Activated T-helper 2 cell treated with anti-CD3 and anti-CD28 coated beads, Interferon-gamma antibody, Interleukin-2, Interleukin-4, amounts not matched to agents 10 μg/mL and 5 μg/mL and 100 μg/mL, durations not matched to agents 14 hours and 24 hours and 36 hours (primary cell): ENCODE data around the gene DERA. TPM values are rescaled to one million over a fixed set of nuclear protein-coding genes. Genes with fewer than 3 reads are reported as not detected.
"Not testable (repeated sequence)": the region's sequence is repeated elsewhere in the genome, so short reads cannot be mapped to it uniquely, and the experiment has no call there.

Experiments
- DNase-seq: peaks from one replicate; pipeline ENCODE4 v3.0.0; 2021; ENCODE audit warnings: low spot score
- H3K27ac Mint-ChIP-seq: one replicate; pipeline ENCODE4 v1.8.0; 2021; ENCODE audit warnings: mixed read lengths
- H3K27me3 Mint-ChIP-seq: one replicate; pipeline ENCODE4 v1.8.0; 2021; ENCODE audit warnings: low read depth, mixed read lengths
- H3K36me3 Mint-ChIP-seq: one replicate; pipeline ENCODE4 v1.8.0; 2021; ENCODE audit warnings: low read depth, mixed read lengths
- H3K4me1 Mint-ChIP-seq: one replicate; pipeline ENCODE4 v1.8.0; 2021; ENCODE audit warnings: low read depth, mixed read lengths
- H3K4me3 Mint-ChIP-seq: one replicate; pipeline ENCODE4 v1.8.0; 2021; ENCODE audit warnings: low read depth, mild to moderate bottlenecking, moderate library complexity, mixed read lengths
- H3K9me3 Mint-ChIP-seq: one replicate; pipeline ENCODE4 v1.8.0; 2021; ENCODE audit warnings: mixed read lengths
- intact Hi-C: fragments of 100-400 bp; cut with micrococcal nuclease; formaldehyde crosslinking; loops from one replicate; pipeline ENCODE4 v1.15.1; 2023
- total RNA-seq: library from RNA; stranded (reverse); gene quantifications from 2 replicates; pipeline ENCODE4 v1.2.3, GENCODE V29; 2022

DERA gene
- total RNA-seq, 1 donor from 2014 or later: 21.4 TPM

- no peak for DNase-seq
- H3K9me3 Mint-ChIP-seq: no peaks in the 10 kb centered on the region
- H3K4me1 Mint-ChIP-seq: no peaks in the 10 kb centered on the region
- H3K27me3 Mint-ChIP-seq: no peaks in the 10 kb centered on the region
- no peak overlapping the region for H3K27ac Mint-ChIP-seq
- H3K4me3 Mint-ChIP-seq: no peak overlapping the region
- no peaks in the 10 kb centered on the region for H3K36me3 Mint-ChIP-seq
- intact Hi-C loops: no loop called here
Observed at GRCh38 chr12:16006752-16007151, 95.6 kb downstream of the DERA start.

- Mint-ChIP-seq H3K4me3 (no peak overlapping the region), H3K9me3 (peaks cover 11% of the 10 kb centered on the region), H3K36me3 (peaks cover 2% of the 10 kb centered on the region), H3K4me1 (no peaks in the 10 kb centered on the region), H3K27ac (no peak overlapping the region), H3K27me3 (no peaks in the 10 kb centered on the region)
- DNase-seq: no peak
- intact Hi-C loops: no loop called here
Observed at GRCh38 chr12:16008421-16008824, 97.3 kb downstream of the DERA start.

GRCh38 chr12:16012117-16012516 is 101.0 kb downstream of the DERA start:
- H3K27ac Mint-ChIP-seq: no peak overlapping the region
- peaks cover 38% of the 10 kb centered on the region for H3K9me3 Mint-ChIP-seq

GRCh38 chr12:16013722-16014121 is 102.6 kb downstream of the DERA start:
- intact Hi-C loops, DNase-seq, H3K4me1 Mint-ChIP-seq, H3K27ac Mint-ChIP-seq, H3K27me3 Mint-ChIP-seq, H3K4me3 Mint-ChIP-seq: not testable (repeated sequence)
- Mint-ChIP-seq H3K36me3 (peaks cover 20% of the 10 kb centered on the region), H3K9me3 (peaks cover 38% of the 10 kb centered on the region)

More at GRCh38 chr12:16012117-16012516, 101.0 kb downstream of the DERA start:
- no peak overlapping the region for H3K4me3 Mint-ChIP-seq
- DNase-seq: no peak
- intact Hi-C loops: no loop called here
- no peaks in the 10 kb centered on the region for H3K4me1 Mint-ChIP-seq
- no peaks in the 10 kb centered on the region for H3K27me3 Mint-ChIP-seq
- peaks cover 19% of the 10 kb centered on the region for H3K36me3 Mint-ChIP-seq

- H3K4me1 Mint-ChIP-seq, H3K4me3 Mint-ChIP-seq, H3K27ac Mint-ChIP-seq, intact Hi-C loops, H3K27me3 Mint-ChIP-seq, DNase-seq: not testable (repeated sequence)
- H3K9me3 Mint-ChIP-seq: peaks cover 38% of the 10 kb centered on the region
- H3K36me3 Mint-ChIP-seq: peaks cover 20% of the 10 kb centered on the region
Observed at GRCh38 chr12:16014394-16014793, 103.3 kb downstream of the DERA start.

- Mint-ChIP-seq H3K4me3 (no peak overlapping the region), H3K27me3 (no peaks in the 10 kb centered on the region), H3K27ac (no peak overlapping the region), H3K4me1 (no peaks in the 10 kb centered on the region), H3K9me3 (peaks cover 50% of the 10 kb centered on the region), H3K36me3 (peaks cover 23% of the 10 kb centered on the region)
- DNase-seq: no peak
- intact Hi-C loops: no loop called here
Observed at GRCh38 chr12:16016748-16017147, 105.6 kb downstream of the DERA start.

GRCh38 chr12:16018306-16018705 is 107.2 kb downstream of the DERA start:
- no peak for DNase-seq
- Mint-ChIP-seq H3K27me3 (no peaks in the 10 kb centered on the region), H3K9me3 (peaks cover 50% of the 10 kb centered on the region), H3K36me3 (peaks cover 22% of the 10 kb centered on the region), H3K27ac (no peak overlapping the region), H3K4me1 (no peaks in the 10 kb centered on the region), H3K4me3 (no peak overlapping the region)
- intact Hi-C loops: no loop called here

- H3K36me3 Mint-ChIP-seq: peaks cover 19% of the 10 kb centered on the region
- intact Hi-C loops: no loop called here
- no peak overlapping the region for H3K4me3 Mint-ChIP-seq
- no peaks in the 10 kb centered on the region for H3K4me1 Mint-ChIP-seq
- H3K27me3 Mint-ChIP-seq: no peaks in the 10 kb centered on the region
- no peak for DNase-seq
- peaks cover 48% of the 10 kb centered on the region for H3K9me3 Mint-ChIP-seq
- H3K27ac Mint-ChIP-seq: no peak overlapping the region
Observed at GRCh38 chr12:16019136-16019535, 108.0 kb downstream of the DERA start.

GRCh38 chr12:16020031-16020430 is 108.9 kb downstream of the DERA start:
- Mint-ChIP-seq H3K9me3 (peaks cover 41% of the 10 kb centered on the region), H3K36me3 (peaks cover 14% of the 10 kb centered on the region), H3K4me1 (no peaks in the 10 kb centered on the region), H3K27ac (no peak overlapping the region), H3K27me3 (no peaks in the 10 kb centered on the region), H3K4me3 (no peak overlapping the region)
- intact Hi-C loops: no loop called here
- no peak for DNase-seq

- Mint-ChIP-seq H3K27ac (no peak overlapping the region), H3K36me3 (peaks cover 13% of the 10 kb centered on the region), H3K4me3 (no peak overlapping the region), H3K9me3 (peaks cover 31% of the 10 kb centered on the region), H3K27me3 (no peaks in the 10 kb centered on the region), H3K4me1 (no peaks in the 10 kb centered on the region)
- intact Hi-C loops: no loop called here
- DNase-seq: no peak
Observed at GRCh38 chr12:16021026-16021425, 109.9 kb downstream of the DERA start.

GRCh38 chr12:16021676-16022075 is 110.5 kb downstream of the DERA start:
- peaks cover 30% of the 10 kb centered on the region for H3K9me3 Mint-ChIP-seq
- H3K27ac Mint-ChIP-seq: no peak overlapping the region
- no peak overlapping the region for H3K4me3 Mint-ChIP-seq
- H3K36me3 Mint-ChIP-seq: peaks cover 13% of the 10 kb centered on the region
- intact Hi-C loops: no loop called here
- no peaks in the 10 kb centered on the region for H3K4me1 Mint-ChIP-seq
- no peaks in the 10 kb centered on the region for H3K27me3 Mint-ChIP-seq
- no peak for DNase-seq

- H3K4me3 Mint-ChIP-seq: no peak overlapping the region
- H3K4me1 Mint-ChIP-seq: no peaks in the 10 kb centered on the region
- DNase-seq: no peak
- H3K9me3 Mint-ChIP-seq: peaks cover 18% of the 10 kb centered on the region
- no peaks in the 10 kb centered on the region for H3K27me3 Mint-ChIP-seq
- intact Hi-C loops: no loop called here
- H3K27ac Mint-ChIP-seq: no peak overlapping the region
- peaks cover 6% of the 10 kb centered on the region for H3K36me3 Mint-ChIP-seq
Observed at GRCh38 chr12:16027002-16027401, 115.9 kb downstream of the DERA start.

GRCh38 chr12:16030744-16031143 is 119.6 kb downstream of the DERA start:
- Mint-ChIP-seq H3K36me3 (no peaks in the 10 kb centered on the region), H3K4me1 (no peaks in the 10 kb centered on the region), H3K27me3 (no peaks in the 10 kb centered on the region), H3K27ac (no peak overlapping the region), H3K4me3 (no peak overlapping the region), H3K9me3 (no peaks in the 10 kb centered on the region)
- no peak for DNase-seq
- intact Hi-C loops: no loop called here

- no peak overlapping the region for H3K4me3 Mint-ChIP-seq
- no peaks in the 10 kb centered on the region for H3K9me3 Mint-ChIP-seq
- DNase-seq: no peak
- H3K36me3 Mint-ChIP-seq: no peaks in the 10 kb centered on the region
- no peak overlapping the region for H3K27ac Mint-ChIP-seq
- no peaks in the 10 kb centered on the region for H3K4me1 Mint-ChIP-seq
- H3K27me3 Mint-ChIP-seq: no peaks in the 10 kb centered on the region
- intact Hi-C loops: no loop called here
Observed at GRCh38 chr12:16034136-16034817, 123.1 kb downstream of the DERA start.
